ENCODE data around the gene CARD14.

DNA sequence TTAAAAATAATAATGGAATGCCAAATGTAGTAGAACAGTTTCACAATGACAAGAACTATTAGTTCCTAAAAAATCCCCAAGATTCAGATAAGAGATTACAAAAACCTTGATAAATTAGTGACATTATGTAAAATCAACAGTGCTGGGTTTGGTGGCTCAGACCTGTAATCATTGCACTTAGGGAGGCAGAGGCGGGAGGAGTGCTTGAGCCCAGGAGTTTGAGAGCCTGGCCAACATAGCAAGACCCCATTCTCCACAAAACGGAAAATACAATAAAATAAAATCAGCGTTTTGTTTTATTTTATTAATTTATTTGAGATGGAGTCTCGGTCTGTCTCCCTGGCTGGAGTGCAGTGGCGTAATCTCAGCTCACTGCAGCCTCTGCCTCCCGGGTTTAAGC, 4.1 kb downstream of the CARD14 start:
- no peak for TF ChIP-seq EZH2 (IDR thresholded peaks at IDR 0.05; ENCODE audit: low read length)
- TF ChIP-seq, protein P1, sequence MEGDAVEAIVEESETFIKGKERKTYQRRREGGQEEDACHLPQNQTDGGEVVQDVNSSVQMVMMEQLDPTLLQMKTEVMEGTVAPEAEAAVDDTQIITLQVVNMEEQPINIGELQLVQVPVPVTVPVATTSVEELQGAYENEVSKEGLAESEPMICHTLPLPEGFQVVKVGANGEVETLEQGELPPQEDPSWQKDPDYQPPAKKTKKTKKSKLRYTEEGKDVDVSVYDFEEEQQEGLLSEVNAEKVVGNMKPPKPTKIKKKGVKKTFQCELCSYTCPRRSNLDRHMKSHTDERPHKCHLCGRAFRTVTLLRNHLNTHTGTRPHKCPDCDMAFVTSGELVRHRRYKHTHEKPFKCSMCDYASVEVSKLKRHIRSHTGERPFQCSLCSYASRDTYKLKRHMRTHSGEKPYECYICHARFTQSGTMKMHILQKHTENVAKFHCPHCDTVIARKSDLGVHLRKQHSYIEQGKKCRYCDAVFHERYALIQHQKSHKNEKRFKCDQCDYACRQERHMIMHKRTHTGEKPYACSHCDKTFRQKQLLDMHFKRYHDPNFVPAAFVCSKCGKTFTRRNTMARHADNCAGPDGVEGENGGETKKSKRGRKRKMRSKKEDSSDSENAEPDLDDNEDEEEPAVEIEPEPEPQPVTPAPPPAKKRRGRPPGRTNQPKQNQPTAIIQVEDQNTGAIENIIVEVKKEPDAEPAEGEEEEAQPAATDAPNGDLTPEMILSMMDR (optimal IDR thresholded peaks at IDR 0.05 in 1 of 3, IDR thresholded peaks at IDR 0.05 in 1 of 3, conservative IDR thresholded peaks at IDR 0.05 in 1 of 3; ENCODE audit: extremely low read depth in 1 of 3, insufficient read depth in 2 of 3, low read length in 3 of 3): no peak

Measured in keratinocyte (primary cell).